Activated T-cell treated with anti-CD3 and anti-CD28 coated beads for 24 hours (primary cell): ENCODE results near the gene SKAP1.
"Not testable (repeated sequence)": the region's sequence is repeated elsewhere in the genome, so short reads cannot be mapped to it uniquely, and the experiment has no call there.

Experiments used
- DNase-seq: peaks from one replicate; pipeline ENCODE4 v3.0.0-alpha.2; 2020; ENCODE audit warnings: low read depth

The SKAP1 gene

GRCh38 chr17:48368352-48368908 is 61.6 kb downstream of the SKAP1 start:
- DNase-seq, result no peak

- DNase-seq, result no peak
Measured at GRCh38 chr17:48363161-48363560, 66.9 kb downstream of the SKAP1 start.

GRCh38 chr17:48360861-48361633 is 69.0 kb downstream of the SKAP1 start:
- DNase-seq, result not testable (repeated sequence)

- DNase-seq, result no peak
Measured at GRCh38 chr17:48357779-48358602, 72.0 kb downstream of the SKAP1 start.

GRCh38 chr17:48356866-48357265 is 73.1 kb downstream of the SKAP1 start:
- no peak for DNase-seq

- DNase-seq, result no peak
Measured at GRCh38 chr17:48352630-48353029, 77.4 kb downstream of the SKAP1 start.

GRCh38 chr17:48351911-48352332 is 78.1 kb downstream of the SKAP1 start:
- DNase-seq, result no peak

- no peak for DNase-seq
Measured at GRCh38 chr17:48348352-48348751, 81.7 kb downstream of the SKAP1 start.

- DNase-seq, result no peak
Measured at GRCh38 chr17:48347177-48347576, 82.8 kb downstream of the SKAP1 start.

GRCh38 chr17:48344251-48344650 is 85.8 kb downstream of the SKAP1 start:
- no peak for DNase-seq

- no peak for DNase-seq
Measured at GRCh38 chr17:48340916-48341315, 89.1 kb downstream of the SKAP1 start.

GRCh38 chr17:48338720-48339119 is 91.3 kb downstream of the SKAP1 start:
- DNase-seq, result no peak

- not testable (repeated sequence) for DNase-seq
Measured at GRCh38 chr17:48337903-48338302, 92.1 kb downstream of the SKAP1 start.

GRCh38 chr17:48336986-48337385 is 93.0 kb downstream of the SKAP1 start:
- no peak for DNase-seq

GRCh38 chr17:48335858-48336500 is 94.0 kb downstream of the SKAP1 start:
- DNase-seq, result no peak

- no peak for DNase-seq
Measured at GRCh38 chr17:48335146-48335784, 94.7 kb downstream of the SKAP1 start.

GRCh38 chr17:48333034-48333530 is 96.9 kb downstream of the SKAP1 start:
- no peak for DNase-seq

- DNase-seq, result no peak
Measured at GRCh38 chr17:48330887-48331286, 99.1 kb downstream of the SKAP1 start.

GRCh38 chr17:48330421-48330820 is 99.6 kb downstream of the SKAP1 start:
- DNase-seq, result no peak

GRCh38 chr17:48328457-48328856 is 101.6 kb downstream of the SKAP1 start:
- no peak for DNase-seq

GRCh38 chr17:48326310-48326709 is 103.7 kb downstream of the SKAP1 start:
- no peak for DNase-seq

- no peak for DNase-seq
Measured at GRCh38 chr17:48322060-48322459, 108.0 kb downstream of the SKAP1 start.
